ENCODE results near the gene KCNK4.

DNA sequence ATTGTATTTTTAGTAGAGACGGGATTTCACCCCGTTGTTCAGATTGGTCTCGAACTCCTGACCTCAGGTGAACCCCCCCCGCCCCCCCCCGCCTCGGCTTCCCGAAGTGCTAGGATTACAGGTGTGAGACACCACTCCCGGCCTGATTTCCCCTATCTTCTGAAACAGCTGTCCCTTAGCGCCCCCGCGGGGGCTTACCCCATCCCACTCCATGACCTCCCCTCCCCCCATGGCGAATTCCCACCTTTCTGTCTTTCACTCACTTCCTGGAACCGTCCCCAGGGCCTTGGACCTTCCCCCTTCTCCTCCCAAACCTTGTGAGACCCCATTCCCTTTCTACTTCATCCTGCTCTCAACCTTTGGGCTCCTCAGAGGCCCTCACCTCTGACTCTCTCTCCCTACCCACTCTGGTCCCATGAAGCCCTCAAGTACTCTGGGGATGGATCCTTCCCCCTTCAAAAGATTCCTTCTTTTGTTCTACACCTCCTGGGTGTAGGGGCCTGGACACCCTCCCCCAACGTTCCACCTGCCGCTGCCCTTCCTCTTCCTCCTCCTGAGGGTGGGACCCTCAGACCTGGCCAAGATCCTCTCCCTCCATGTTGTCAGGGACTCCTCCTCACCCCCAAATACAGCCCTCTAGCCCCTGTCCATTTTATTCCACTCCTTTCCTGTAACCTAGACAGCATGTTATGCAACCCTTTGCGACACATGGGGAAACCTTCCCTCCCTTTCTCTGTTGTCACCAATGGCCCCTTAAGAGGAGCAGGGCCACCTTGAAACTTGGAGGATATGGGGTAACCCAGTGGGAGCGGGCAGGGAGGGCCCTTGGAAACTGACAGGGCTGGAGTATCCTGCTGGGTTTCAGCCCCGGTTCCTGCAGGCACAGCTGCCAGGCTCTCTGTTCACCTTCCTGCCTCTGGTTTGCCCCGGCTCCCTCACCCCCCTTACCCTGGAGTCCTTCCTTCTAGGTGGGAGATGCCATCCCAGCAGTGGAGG lies 28.0 kb downstream of the KCNK4 start:
- TF ChIP-seq, protein P1, sequence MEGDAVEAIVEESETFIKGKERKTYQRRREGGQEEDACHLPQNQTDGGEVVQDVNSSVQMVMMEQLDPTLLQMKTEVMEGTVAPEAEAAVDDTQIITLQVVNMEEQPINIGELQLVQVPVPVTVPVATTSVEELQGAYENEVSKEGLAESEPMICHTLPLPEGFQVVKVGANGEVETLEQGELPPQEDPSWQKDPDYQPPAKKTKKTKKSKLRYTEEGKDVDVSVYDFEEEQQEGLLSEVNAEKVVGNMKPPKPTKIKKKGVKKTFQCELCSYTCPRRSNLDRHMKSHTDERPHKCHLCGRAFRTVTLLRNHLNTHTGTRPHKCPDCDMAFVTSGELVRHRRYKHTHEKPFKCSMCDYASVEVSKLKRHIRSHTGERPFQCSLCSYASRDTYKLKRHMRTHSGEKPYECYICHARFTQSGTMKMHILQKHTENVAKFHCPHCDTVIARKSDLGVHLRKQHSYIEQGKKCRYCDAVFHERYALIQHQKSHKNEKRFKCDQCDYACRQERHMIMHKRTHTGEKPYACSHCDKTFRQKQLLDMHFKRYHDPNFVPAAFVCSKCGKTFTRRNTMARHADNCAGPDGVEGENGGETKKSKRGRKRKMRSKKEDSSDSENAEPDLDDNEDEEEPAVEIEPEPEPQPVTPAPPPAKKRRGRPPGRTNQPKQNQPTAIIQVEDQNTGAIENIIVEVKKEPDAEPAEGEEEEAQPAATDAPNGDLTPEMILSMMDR (IDR thresholded peaks at IDR 0.05), result no peak
- no peak for TF ChIP-seq POLR2A (IDR thresholded peaks at IDR 0.05)

All from adrenal gland (tissue), 5 donors.